HCT116 (cell line): ENCODE measurements around the gene FAM118A. TPM values are rescaled to one million over a fixed set of nuclear protein-coding genes. Genes with fewer than 3 reads are reported as not detected.

ENCODE experiments used
- ATAC-seq: fragments of 200-7000 bp; cut with Tn5 transposase; 2 replicates; pipeline ENCODE4 v1.9.1; 2020; ENCODE audit warnings: mild to moderate bottlenecking, moderate library complexity
- BruUV-seq: library from RNA; stranded (reverse); fragments of 400-500 nt; replicated peaks from 2 replicates; lab custom pipeline; 2021; lab: Mats Ljungman, UMichigan
- CTCF ChIA-PET: fragments of 300-600 bp; sonication (Branson Sonifier 250); formaldehyde crosslinking; loops from one replicate; lab custom pipeline; 2021; ENCODE audit warnings: antibody characterized with exemption; lab: Charles Lee
- POLR2A ChIA-PET: fragments of 300-600, 350-600 bp; sonication (Branson Sonifier 250); formaldehyde crosslinking; loops from one replicate; lab custom pipeline; 2021; ENCODE audit warnings: antibody characterized with exemption; lab: Charles Lee
- RAD21 ChIA-PET, 2 experiments: fragments of 300-600 bp; sonication (Branson Sonifier 250); formaldehyde crosslinking; loops; one replicate each; lab custom pipeline; 2023; ENCODE audit warnings: low total read pairs in 2 of 2; ENCODE audit not compliant: uncharacterized antibody in 2 of 2, unreplicated experiment in 2 of 2, low non-redundant PET in 1 of 2; lab: Charles Lee
- DNase-seq: peaks from one replicate; pipeline ENCODE4 v3.0.0-alpha.2; 2010; ENCODE audit warnings: low read depth, low spot score
- H2AFZ ChIP-seq: fragments of 200-600 bp; shearing (Covaris generic), sonication (generic); 2 replicates; pipeline ENCODE4 v1.6.1; 2017; ENCODE audit warnings: low read depth, mixed run types, mixed read lengths, antibody characterized with exemption, low read length; ENCODE audit not compliant: poor library complexity, severe bottlenecking
- H3K27ac ChIP-seq: 2 replicates; pipeline ENCODE4 v1.5.1; 2012; ENCODE audit warnings: low read depth, low read length
- H3K27me3 ChIP-seq: fragments of 200-600 bp; sonication (generic); 2 replicates; pipeline ENCODE4 v1.6.1; 2016; ENCODE audit warnings: mixed run types, low read length, mixed read lengths; ENCODE audit not compliant: insufficient read depth
- H3K36me3 ChIP-seq, 2 experiments: fragments of 200-500 bp in 1 of 2; fragments of 200-600 bp in 1 of 2; sonication (Bioruptor generic) in 1 of 2; sonication (generic) in 1 of 2; 2 replicates each; pipeline versions ENCODE4 v1.5.1 to v1.6.1; 2014 to 2016; ENCODE audit warnings: low read length in 2 of 2, inconsistent platforms in 1 of 2, mixed read lengths in 1 of 2, mixed run types in 1 of 2; ENCODE audit not compliant: insufficient read depth in 2 of 2, control insufficient read depth in 1 of 2
- H3K4me1 ChIP-seq, 2 experiments: fragments of 200-600 bp in 1 of 2; sonication (generic) in 1 of 2; 2 replicates each; pipeline versions ENCODE4 v1.5.1 to v1.6.1; 2012 to 2017; ENCODE audit warnings: low read length in 2 of 2, inconsistent platforms in 1 of 2, mild to moderate bottlenecking in 1 of 2, mixed read lengths in 1 of 2, mixed run types in 1 of 2, moderate library complexity in 1 of 2; ENCODE audit not compliant: insufficient read depth in 2 of 2, control insufficient read depth in 1 of 2
- H3K4me2 ChIP-seq: fragments of 200-600 bp; sonication (generic); 2 replicates; pipeline ENCODE4 v1.6.1; 2017; ENCODE audit warnings: mixed run types, low read length, mixed read lengths
- H3K4me3 ChIP-seq, 2 experiments: fragments of 200-600 bp in 1 of 2; sonication (generic) in 1 of 2; replicated peaks in 1 of 2; 2 replicates each; pipeline ENCODE4 v1.5.1; 2011 to 2016; ENCODE audit warnings: low read length in 2 of 2, control low read depth in 1 of 2, low read depth in 1 of 2, mild to moderate bottlenecking in 1 of 2, mixed read lengths in 1 of 2, mixed run types in 1 of 2
- H3K79me2 ChIP-seq: fragments of 200-600 bp; sonication (generic); 2 replicates; pipeline ENCODE4 v1.6.1; 2017; ENCODE audit warnings: mild to moderate bottlenecking, mixed run types, low read length, moderate library complexity, mixed read lengths; ENCODE audit not compliant: insufficient read depth
- H3K9ac ChIP-seq: fragments of 200-600 bp; sonication (generic); 2 replicates; pipeline ENCODE4 v1.6.1; 2016; ENCODE audit warnings: low read length, mixed read lengths
- H3K9me2 ChIP-seq: fragments of 200-600 bp; sonication (generic), shearing (Covaris generic); 2 replicates; pipeline ENCODE4 v1.6.1; 2017; ENCODE audit warnings: mixed run types, mild to moderate bottlenecking, moderate library complexity; ENCODE audit not compliant: insufficient read depth
- H3K9me3 ChIP-seq, 2 experiments: fragments of 200-500 bp in 1 of 2; fragments of 200-600 bp in 1 of 2; sonication (Bioruptor generic) in 1 of 2; sonication (generic) in 1 of 2; 2 replicates each; pipeline ENCODE4 v1.6.1; 2014 to 2017; ENCODE audit warnings: low read length in 2 of 2, mixed read lengths in 2 of 2, inconsistent platforms in 1 of 2, low read depth in 1 of 2, mild to moderate bottlenecking in 1 of 2, mixed run types in 1 of 2, moderate library complexity in 1 of 2; ENCODE audit not compliant: control insufficient read depth in 1 of 2, insufficient read depth in 1 of 2
- H4K20me1 ChIP-seq: fragments of 200-600 bp; sonication (generic), shearing (Covaris generic); 2 replicates; pipeline ENCODE4 v1.6.1; 2017; ENCODE audit warnings: mixed run types, mild to moderate bottlenecking, moderate library complexity; ENCODE audit not compliant: insufficient read depth
- ELF1 ChIP-seq: IDR thresholded peaks from 2 replicates; pipeline ENCODE4 v1.6.1; 2012; ENCODE audit warnings: low read depth, borderline replicate concordance
- intact Hi-C: fragments of 100-400 bp; cut with micrococcal nuclease; formaldehyde crosslinking; loops from 2 replicates; pipeline ENCODE4 v1.10.0; 2022
- total RNA-seq: library from RNA; stranded (reverse); gene quantifications from one replicate; pipeline ENCODE4 v1.2.1, GENCODE V29; 2021; ENCODE audit not compliant: unreplicated experiment
- TF ChIP-seq, protein P1 (sequence below): IDR thresholded peaks from 2 replicates; pipeline ENCODE4 v1.6.1; 2012

FAM118A gene
- total RNA-seq, 1 experiment from 2014 or later, result 43.2 TPM

DNA sequence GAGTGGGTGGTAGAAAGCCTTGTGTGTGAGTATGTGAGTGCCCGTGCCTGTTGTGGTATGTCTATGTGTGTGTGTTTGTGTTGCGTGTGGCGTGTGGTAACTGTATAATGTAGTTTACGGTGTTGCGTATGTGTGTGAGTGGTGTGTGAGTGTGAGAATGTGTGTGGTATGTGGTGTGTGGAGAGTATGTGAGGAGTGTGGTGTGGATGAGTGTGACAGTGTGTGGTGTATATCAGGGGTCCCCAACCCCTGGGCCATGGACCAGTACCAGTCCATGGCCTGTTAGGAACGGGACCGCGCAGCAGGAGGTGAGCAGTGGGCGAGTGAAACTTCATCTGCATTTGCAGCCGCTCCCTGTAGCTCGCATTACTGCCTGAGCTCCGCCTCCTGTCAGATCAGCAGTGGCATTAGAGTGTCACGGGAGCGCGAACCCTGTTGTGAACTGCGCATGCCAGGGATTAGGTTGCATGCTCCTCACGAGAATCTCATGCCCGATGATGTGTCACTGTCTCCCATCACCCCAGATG, 19.3 kb upstream of the FAM118A start:
- no peaks in the 10 kb centered on the region for H3K9me2 ChIP-seq
- peak overlapping the region; percentile 24; the same call in 1 of the 2 replicates for H3K9ac ChIP-seq
- DNase-seq (peak; percentile 64), ATAC-seq (peak; percentile 96)
- ChIA-PET CTCF (no interaction called here), POLR2A (interaction anchor here (1.0 kb wide), 1 partner anchor 11 kb away, joined by 3 read pairs; no protein-coding TSS in a partner anchor), RAD21 (no interaction called here)
- H3K36me3 ChIP-seq, result no peaks in the 10 kb centered on the region
- H3K27ac ChIP-seq, result peak overlapping the region; percentile 1; the same call in 1 of the 2 replicates
- H3K4me1 ChIP-seq, result peaks cover 9 to 22% of the 10 kb centered on the region in 2 experiments; a peak in 3 of 4 replicates
- H3K4me3 ChIP-seq, result peak overlapping the region; percentile 8 to 29; a peak in 1 of 4 replicates
- no TSS peak for BruUV-seq
- no peak for TF ChIP-seq ELF1
- TF ChIP-seq, protein P1, sequence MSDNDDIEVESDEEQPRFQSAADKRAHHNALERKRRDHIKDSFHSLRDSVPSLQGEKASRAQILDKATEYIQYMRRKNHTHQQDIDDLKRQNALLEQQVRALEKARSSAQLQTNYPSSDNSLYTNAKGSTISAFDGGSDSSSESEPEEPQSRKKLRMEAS, result peak; percentile 61
- H4K20me1 ChIP-seq, result no peaks in the 10 kb centered on the region
- no peaks in the 10 kb centered on the region for H3K27me3 ChIP-seq
- H3K9me3 ChIP-seq, result no peaks in the 10 kb centered on the region
- intact Hi-C loops, result no loop called here
- H2AFZ ChIP-seq, result peak overlapping the region; percentile 88
- no peaks in the 10 kb centered on the region for H3K79me2 ChIP-seq
- peak overlapping the region; percentile 71 for H3K4me2 ChIP-seq

DNA sequence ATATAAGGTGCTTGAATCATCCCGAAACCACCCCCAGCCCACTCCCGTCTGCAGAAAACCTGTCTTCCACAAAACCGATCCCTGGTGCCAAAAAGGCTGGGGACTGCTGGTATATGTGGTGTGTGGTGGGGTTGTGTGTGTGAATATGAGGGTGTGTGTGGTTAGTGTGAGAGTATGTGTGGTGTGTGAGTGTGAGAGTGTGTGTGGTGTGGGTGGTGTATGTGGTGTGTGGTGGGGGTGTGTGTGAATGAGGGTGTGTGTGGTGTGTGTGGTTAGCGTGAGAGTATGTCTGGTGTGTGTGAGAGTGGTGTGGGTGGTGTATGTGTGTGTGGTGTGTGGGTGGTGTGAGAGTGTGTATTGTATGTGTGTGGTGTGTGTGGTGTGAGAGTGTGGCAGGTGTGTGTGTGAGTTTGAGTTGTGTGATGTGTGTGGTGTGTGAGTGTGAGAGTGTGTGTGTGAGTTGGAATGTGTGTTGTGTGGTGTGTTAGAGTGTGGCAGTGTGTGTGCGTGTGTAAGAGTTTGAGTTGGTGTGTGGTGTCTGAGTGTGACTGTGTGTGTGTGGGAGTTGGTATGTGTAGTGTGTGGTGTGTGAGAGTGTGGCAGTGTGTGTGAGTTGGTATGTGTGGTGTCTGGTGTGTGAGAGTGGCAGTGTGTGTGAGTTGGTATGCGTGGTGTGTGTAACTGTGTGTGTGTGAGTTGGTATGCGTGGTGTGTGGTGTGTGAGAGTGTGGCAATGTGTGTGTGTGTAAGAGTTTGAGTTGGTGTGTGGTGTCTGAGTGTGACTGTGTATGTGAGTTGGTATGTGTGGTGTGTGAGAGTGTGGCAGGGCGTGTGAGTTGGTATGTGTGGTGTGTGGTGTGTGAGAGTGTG, 18.4 kb upstream of the FAM118A start:
- no peaks in the 10 kb centered on the region for H4K20me1 ChIP-seq

More for the DNA sequence above, 18.4 kb upstream of the FAM118A start:
- Histone ChIP-seq H3K9ac (peak overlapping the region; percentile 36; the same call in 1 of the 2 replicates), H3K36me3 (no peaks in the 10 kb centered on the region), H3K27me3 (no peaks in the 10 kb centered on the region), H2AFZ (peak overlapping the region; percentile 88), H3K9me2 (no peaks in the 10 kb centered on the region), H3K4me1 (peaks cover 9 to 22% of the 10 kb centered on the region in 2 experiments; a peak in 3 of 4 replicates), H3K4me2 (peak overlapping the region; percentile 71), H3K79me2 (no peaks in the 10 kb centered on the region), H3K4me3 (no peak overlapping the region), H3K9me3 (no peaks in the 10 kb centered on the region), H3K27ac (no peak overlapping the region; the same call in 1 of the 2 replicates)
- ATAC-seq, result peak; percentile 18; the same call in 1 of the 2 replicates
- ChIA-PET POLR2A (interaction anchor here (1.0 kb wide), 1 partner anchor 12 kb away, joined by 3 read pairs; no protein-coding TSS in a partner anchor), RAD21 (no interaction called here), CTCF (no interaction called here)
- BruUV-seq, result no TSS peak
- intact Hi-C loops, result no loop called here
- DNase-seq, result no peak
- TF ChIP-seq, protein P1, result no peak
